Psoas muscle (tissue), 8 donors: ENCODE results near the gene CTDP1. TPM values are rescaled to one million over a fixed set of nuclear protein-coding genes. Genes with fewer than 3 reads are reported as not detected.

ENCODE experiments used
- ATAC-seq, 4 donors: fragments of 200-7000 bp; cut with Tn5 transposase; one replicate each; pipeline ENCODE4 v1.9.1; 2020; ENCODE audit warnings: moderate library complexity in 3 of 4, mild to moderate bottlenecking in 2 of 4
- DNase-seq, 2 donors: peaks; one replicate each; pipeline ENCODE4 v3.0.0-alpha.2; 2020
- H3K27ac ChIP-seq: fragments of 200-600 bp; one replicate; pipeline ENCODE4 v1.8.0; 2022
- H3K27me3 ChIP-seq, 3 donors: fragments of 200-600 bp in 1 of 3; one replicate each; pipeline versions ENCODE4 v1.6.1 to v1.8.0; 2013 to 2022; ENCODE audit warnings: low read length in 2 of 3, mild to moderate bottlenecking in 2 of 3, moderate library complexity in 1 of 3; ENCODE audit not compliant: insufficient read depth in 3 of 3
- H3K36me3 ChIP-seq, 2 donors: fragments of 200-600 bp in 1 of 2; one replicate each; pipeline versions ENCODE4 v1.6.1 to v1.8.0; 2013 to 2022; ENCODE audit warnings: low read depth in 1 of 2, mild to moderate bottlenecking in 1 of 2, moderate library complexity in 1 of 2; ENCODE audit not compliant: insufficient read depth in 1 of 2
- H3K4me1 ChIP-seq: fragments of 200-600 bp; one replicate; pipeline ENCODE4 v1.8.0; 2022
- H3K4me3 ChIP-seq: fragments of 200-600 bp; one replicate; pipeline ENCODE4 v1.8.0; 2022; ENCODE audit warnings: mild to moderate bottlenecking
- H3K9me3 ChIP-seq: fragments of 200-600 bp; one replicate; pipeline ENCODE4 v1.8.0; 2022
- WGBS, 3 donors: extraction: QIAGEN DNeasy Blood & Tissue Kit; methylation state at CpG; one replicate each; pipeline versions ENCODE4 v1.1.6 to v1.1.7; 2013; 5-methylcytosine and 5-hydroxymethylcytosine counted together
- intact Hi-C, 2 donors: fragments of 100-400 bp; cut with DNase I; formaldehyde crosslinking; loops; one replicate each; pipeline versions ENCODE4 v1.11.0 to v1.14.2; 2022
- polyA plus RNA-seq, 3 donors: library from polyadenylated mRNA; stranded (reverse); fragments of 200-250 nt; gene quantifications; one replicate each; pipeline ENCODE4 v1.2.3, GENCODE V29; 2013
- total RNA-seq, 4 donors: library from RNA; stranded (reverse); fragmentation: NEBNext Ultra II Directional in 2 of 4; extraction: Animal tissue kit (Norgen Biotek cat#: 25700) in 2 of 4; gene quantifications; one replicate each; pipeline versions ENCODE4 v1.2.1 to v1.2.4, GENCODE V29; 2021 to 2023
- TF ChIP-seq, protein P1 (sequence below): fragments of 200-600 bp; IDR thresholded peaks from one replicate; pipeline ENCODE4 v1.8.0; 2022; ENCODE audit warnings: antibody characterized with exemption
- donor health status: healthy with polysubstance abuse.
- donor health status: DM: no; HTN: no; CAD: no; lungs with moderate emphysema.
- donor health status: Bipolar disorder and iron deficiency.
- donor health status: healthy.
- donor health status: DM: yes; HTN: yes; CAD: no.
- donor health status: DM: no; HTN: no; CAD: no.
- donor health status: DM: no; HTN: no; CAD: no.
- donor health status: DM: yes; HTN: yes; CAD: no.

The CTDP1 gene
- total and polyA plus RNA-seq, 7 donors, result 7.6 to 21.6 (median 12.4) TPM

- Histone ChIP-seq H3K27me3 (no peaks in the 10 kb centered on the region), H3K4me3 (no peak overlapping the region), H3K27ac (no peak overlapping the region), H3K9me3 (no peaks in the 10 kb centered on the region), H3K4me1 (peaks cover 3% of the 10 kb centered on the region), H3K36me3 (peaks cover 0 to 48% of the 10 kb centered on the region in 2 donors)
- no peak for DNase-seq
- WGBS, 3 donors, result 89 to 95% (median 91%) methylated on average over 14 of the region's 14 CpGs
- TF ChIP-seq, protein P1, sequence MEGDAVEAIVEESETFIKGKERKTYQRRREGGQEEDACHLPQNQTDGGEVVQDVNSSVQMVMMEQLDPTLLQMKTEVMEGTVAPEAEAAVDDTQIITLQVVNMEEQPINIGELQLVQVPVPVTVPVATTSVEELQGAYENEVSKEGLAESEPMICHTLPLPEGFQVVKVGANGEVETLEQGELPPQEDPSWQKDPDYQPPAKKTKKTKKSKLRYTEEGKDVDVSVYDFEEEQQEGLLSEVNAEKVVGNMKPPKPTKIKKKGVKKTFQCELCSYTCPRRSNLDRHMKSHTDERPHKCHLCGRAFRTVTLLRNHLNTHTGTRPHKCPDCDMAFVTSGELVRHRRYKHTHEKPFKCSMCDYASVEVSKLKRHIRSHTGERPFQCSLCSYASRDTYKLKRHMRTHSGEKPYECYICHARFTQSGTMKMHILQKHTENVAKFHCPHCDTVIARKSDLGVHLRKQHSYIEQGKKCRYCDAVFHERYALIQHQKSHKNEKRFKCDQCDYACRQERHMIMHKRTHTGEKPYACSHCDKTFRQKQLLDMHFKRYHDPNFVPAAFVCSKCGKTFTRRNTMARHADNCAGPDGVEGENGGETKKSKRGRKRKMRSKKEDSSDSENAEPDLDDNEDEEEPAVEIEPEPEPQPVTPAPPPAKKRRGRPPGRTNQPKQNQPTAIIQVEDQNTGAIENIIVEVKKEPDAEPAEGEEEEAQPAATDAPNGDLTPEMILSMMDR, result no peak
- intact Hi-C loops, result no loop called here
- no peak for ATAC-seq
Measured at GRCh38 chr18:79720359-79720733, 40.7 kb downstream of the CTDP1 start.

GRCh38 chr18:79723036-79723435, 43.4 kb downstream of the CTDP1 start:
- TF ChIP-seq, protein P1, result no peak

GRCh38 chr18:79723628-79724027, 44.0 kb downstream of the CTDP1 start:
- intact Hi-C loops, result no loop called here
- ATAC-seq (no peak), DNase-seq (no peak)
- TF ChIP-seq, protein P1, result no peak
- Histone ChIP-seq H3K36me3 (peaks cover 0 to 20% of the 10 kb centered on the region in 2 donors), H3K9me3 (no peaks in the 10 kb centered on the region), H3K27ac (no peak overlapping the region), H3K4me1 (peaks cover 3% of the 10 kb centered on the region), H3K4me3 (no peak overlapping the region), H3K27me3 (no peaks in the 10 kb centered on the region)
- WGBS, 3 donors, result 80 to 86% (median 86%) methylated on average over 11 of the region's 11 CpGs

More at GRCh38 chr18:79723036-79723435, 43.4 kb downstream of the CTDP1 start:
- Histone ChIP-seq H3K27ac (no peak overlapping the region), H3K4me3 (no peak overlapping the region), H3K9me3 (no peaks in the 10 kb centered on the region), H3K27me3 (no peaks in the 10 kb centered on the region), H3K4me1 (peaks cover 3% of the 10 kb centered on the region), H3K36me3 (peaks cover 0 to 26% of the 10 kb centered on the region in 2 donors)
- ATAC-seq (no peak), DNase-seq (no peak)
- WGBS, 3 donors, result 96 to 98% (median 97%) methylated on average over 13 of the region's 13 CpGs
- intact Hi-C loops, result no loop called here

DNA sequence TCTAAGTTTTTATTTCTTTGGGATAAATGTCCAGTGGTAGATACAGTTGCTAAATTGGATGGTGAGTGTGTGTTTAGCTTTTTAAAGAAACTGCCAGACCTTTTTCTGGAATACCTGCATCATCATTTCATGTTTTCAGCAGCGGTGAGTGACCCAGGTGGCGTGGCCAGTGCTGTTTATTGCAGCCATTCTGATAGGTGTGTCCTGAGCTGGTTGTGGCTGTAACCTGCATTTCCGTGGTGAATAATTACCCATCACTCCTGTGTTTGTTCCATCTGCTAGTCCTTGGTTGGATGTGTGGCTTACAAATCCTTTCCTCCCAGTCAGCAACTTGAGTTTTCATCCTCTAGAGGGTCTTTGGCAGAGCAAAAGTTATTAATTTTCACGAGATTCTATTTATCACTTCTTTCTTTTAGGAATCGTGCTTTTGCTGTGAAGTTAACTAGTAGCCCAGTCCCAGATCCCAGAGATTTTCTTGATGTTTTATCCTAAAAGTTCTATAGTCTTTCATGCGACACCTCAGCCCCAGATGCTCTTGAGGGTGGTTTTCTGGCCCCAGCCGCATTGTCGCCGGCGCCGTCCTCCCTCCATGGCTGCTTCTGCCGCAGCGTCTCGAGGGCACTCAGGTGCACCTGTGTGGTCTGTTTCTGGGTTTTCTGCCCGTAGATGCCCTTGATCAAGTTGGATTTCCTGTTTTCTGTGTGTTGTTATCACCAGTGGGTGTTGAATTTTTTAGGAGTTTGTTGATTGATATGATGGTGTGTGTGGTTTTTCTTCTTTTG, 44.9 kb downstream of the CTDP1 start:
- WGBS, 3 donors, result 92 to 93% (median 93%) methylated on average over 15 of the region's 15 CpGs
- Histone ChIP-seq H3K27me3 (no peaks in the 10 kb centered on the region), H3K4me3 (no peak overlapping the region), H3K27ac (no peak overlapping the region), H3K4me1 (peaks cover 3% of the 10 kb centered on the region), H3K9me3 (no peaks in the 10 kb centered on the region), H3K36me3 (peaks cover 0 to 23% of the 10 kb centered on the region in 2 donors)
- TF ChIP-seq, protein P1, result no peak
- intact Hi-C loops, result no loop called here
- no peak for ATAC-seq
- DNase-seq, result no peak
